ENCODE measurements around the gene SMAD5. TPM values are rescaled to one million over a fixed set of nuclear protein-coding genes. Genes with fewer than 3 reads are reported as not detected.

Gene SMAD5
- total RNA-seq, 1 donor from 2014 or later = 68.5 TPM

DNA sequence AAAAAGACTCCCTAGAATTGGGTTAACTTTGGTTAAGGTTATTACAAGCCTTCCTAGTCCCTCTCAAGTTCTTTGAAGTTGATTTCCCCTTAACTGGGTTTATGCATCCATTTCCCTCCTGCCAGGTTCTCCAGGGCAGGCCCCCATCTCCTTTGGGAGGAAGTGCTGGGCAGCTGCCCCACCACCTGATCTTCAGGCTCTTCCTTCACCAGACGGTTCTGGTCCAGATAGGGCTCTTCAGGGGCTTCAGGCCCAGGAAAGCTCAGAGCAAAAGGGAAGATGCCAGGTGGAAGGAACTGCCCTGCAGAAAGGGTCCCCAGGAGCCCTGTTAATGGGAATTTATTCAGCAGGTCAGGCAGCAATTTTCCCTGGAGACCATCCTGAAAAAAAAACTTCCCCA, 58.3 kb downstream of the SMAD5 start:
- Mint-ChIP-seq H3K27me3 (ENCODE audit: unreplicated experiment) (peaks cover 17% of the 10 kb centered on the region), H3K9me3 (ENCODE audit: unreplicated experiment) (no peaks in the 10 kb centered on the region), H3K36me3 (ENCODE audit: low read depth, unreplicated experiment) (peaks cover 34% of the 10 kb centered on the region), H3K4me3 (ENCODE audit: unreplicated experiment) (no peak overlapping the region), H3K4me1 (ENCODE audit: unreplicated experiment) (peaks cover 10% of the 10 kb centered on the region), H3K27ac (ENCODE audit: unreplicated experiment) (no peak overlapping the region)
- no peak for DNase-seq (ENCODE audit: low spot score)
- no peak for TF ChIP-seq CTCF (IDR thresholded peaks at IDR 0.05; ENCODE audit: unreplicated experiment)

- Mint-ChIP-seq H3K4me1 (ENCODE audit: unreplicated experiment) (peaks cover 10% of the 10 kb centered on the region), H3K27me3 (ENCODE audit: unreplicated experiment) (peaks cover 17% of the 10 kb centered on the region), H3K4me3 (ENCODE audit: unreplicated experiment) (peak overlapping the region; percentile 59), H3K27ac (ENCODE audit: unreplicated experiment) (no peak overlapping the region), H3K9me3 (ENCODE audit: unreplicated experiment) (no peaks in the 10 kb centered on the region), H3K36me3 (ENCODE audit: low read depth, unreplicated experiment) (peaks cover 30% of the 10 kb centered on the region)
- TF ChIP-seq CTCF (IDR thresholded peaks at IDR 0.05; ENCODE audit: unreplicated experiment) = no peak
- DNase-seq (ENCODE audit: low spot score) = peak; percentile 55
Observed at GRCh38 chr5:136191304-136192014, 58.8 kb downstream of the SMAD5 start.

DNA sequence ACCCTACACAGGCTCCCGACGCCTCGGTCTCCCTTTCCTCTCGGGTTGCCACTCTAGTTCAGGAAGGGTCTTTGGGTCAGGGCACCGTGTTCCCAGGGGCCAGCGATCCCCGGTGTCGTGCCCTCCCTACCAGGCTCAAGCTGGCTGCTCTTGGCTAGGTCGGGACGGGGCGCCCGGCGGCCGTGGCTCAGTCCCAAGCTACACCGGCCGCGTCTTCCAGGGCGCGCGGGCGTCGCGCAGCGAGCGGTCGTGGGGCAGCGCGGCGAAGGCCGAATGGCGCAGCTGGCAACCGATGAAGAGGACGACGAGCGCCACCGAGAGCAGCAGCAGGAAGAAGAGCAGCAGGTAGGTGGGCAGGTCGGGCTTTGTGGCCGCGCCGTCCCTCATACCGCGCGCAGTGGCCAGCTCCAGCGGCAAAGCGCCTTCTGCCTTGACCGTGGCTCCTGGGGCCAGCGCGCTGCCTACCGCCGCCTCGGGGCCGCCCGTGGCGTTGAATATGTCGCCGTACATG, 59.4 kb downstream of the SMAD5 start:
- peak; percentile 41 for DNase-seq (ENCODE audit: low spot score)
- H3K4me3 Mint-ChIP-seq (ENCODE audit: unreplicated experiment) = peak overlapping the region; percentile 59
- no peak overlapping the region for H3K27ac Mint-ChIP-seq (ENCODE audit: unreplicated experiment)
- TF ChIP-seq CTCF (IDR thresholded peaks at IDR 0.05; ENCODE audit: unreplicated experiment) = no peak
- H3K36me3 Mint-ChIP-seq (ENCODE audit: low read depth, unreplicated experiment) = peaks cover 24% of the 10 kb centered on the region
- H3K4me1 Mint-ChIP-seq (ENCODE audit: unreplicated experiment) = peaks cover 10% of the 10 kb centered on the region
- no peaks in the 10 kb centered on the region for H3K9me3 Mint-ChIP-seq (ENCODE audit: unreplicated experiment)
- H3K27me3 Mint-ChIP-seq (ENCODE audit: unreplicated experiment) = peaks cover 17% of the 10 kb centered on the region

DNA sequence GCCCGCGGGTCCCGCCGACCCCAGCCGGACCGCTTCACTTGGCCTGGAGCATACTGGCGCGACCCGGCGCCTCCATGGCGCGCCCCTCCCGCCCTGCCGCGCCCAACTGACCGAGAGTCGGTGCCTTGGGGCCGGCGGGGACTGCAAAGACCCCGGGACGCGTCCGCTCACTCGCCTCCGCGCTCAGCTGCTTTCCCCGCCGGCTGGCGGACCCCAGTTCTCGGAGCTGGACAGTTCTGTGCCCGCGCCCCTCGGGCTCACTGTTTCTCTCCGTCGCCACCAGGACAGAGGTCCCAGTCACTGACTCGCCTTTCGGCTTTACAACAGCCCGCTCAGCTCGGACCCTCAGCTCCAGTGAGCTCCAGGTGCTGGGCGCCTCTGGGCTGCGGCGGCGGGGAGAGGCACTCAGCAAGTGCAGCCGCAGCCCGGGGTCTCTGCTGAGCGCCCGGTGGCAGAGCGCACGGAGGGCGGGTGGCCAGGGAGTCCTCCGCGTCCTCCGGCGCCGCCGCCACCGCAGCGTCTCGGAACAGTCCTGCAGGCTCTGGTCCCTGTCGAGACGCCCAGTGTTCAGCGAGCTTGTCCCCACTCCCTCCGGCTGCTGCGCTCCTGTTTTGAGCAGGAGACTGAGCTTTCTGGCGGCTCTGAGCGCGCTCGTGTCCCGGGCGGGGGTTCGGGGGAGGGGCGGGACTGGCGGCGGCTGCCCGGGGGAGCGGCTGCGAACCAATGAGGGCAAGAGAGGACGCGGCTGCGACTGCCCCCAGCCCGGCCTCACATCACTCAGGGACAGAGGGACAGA, 60.1 kb downstream of the SMAD5 start, which contains the start of gene SMIM32:
Gene SMIM32 (minus strand): TSS at position 637 of the 796 bp plus-strand sequence. CDS start 638 bp downstream, outside the sequence.
- no peaks in the 10 kb centered on the region for H3K9me3 Mint-ChIP-seq (ENCODE audit: unreplicated experiment)
- H3K36me3 Mint-ChIP-seq (ENCODE audit: low read depth, unreplicated experiment) = peaks cover 19% of the 10 kb centered on the region
- no peak within 1 kb of the TSS for H3K27ac Mint-ChIP-seq (ENCODE audit: unreplicated experiment)
- TF ChIP-seq CTCF (IDR thresholded peaks at IDR 0.05; ENCODE audit: unreplicated experiment) = no peak
- peak; percentile 53 for DNase-seq (ENCODE audit: low spot score)
- peaks cover 16% of the 10 kb centered on the region for H3K27me3 Mint-ChIP-seq (ENCODE audit: unreplicated experiment)
- peaks cover 10% of the 10 kb centered on the region for H3K4me1 Mint-ChIP-seq (ENCODE audit: unreplicated experiment)
- peak within 1 kb of the TSS; percentile 59 for H3K4me3 Mint-ChIP-seq (ENCODE audit: unreplicated experiment)

All from endothelial cell (in vitro differentiated cells).